ENCODE measurements around the gene CREBL2.

Gene CREBL2

GRCh38 chr12:12693111-12693671 is 81.5 kb downstream of the CREBL2 start:
- no peak for DNase-seq (ENCODE audit: low read depth)
- TF ChIP-seq, protein P1, sequence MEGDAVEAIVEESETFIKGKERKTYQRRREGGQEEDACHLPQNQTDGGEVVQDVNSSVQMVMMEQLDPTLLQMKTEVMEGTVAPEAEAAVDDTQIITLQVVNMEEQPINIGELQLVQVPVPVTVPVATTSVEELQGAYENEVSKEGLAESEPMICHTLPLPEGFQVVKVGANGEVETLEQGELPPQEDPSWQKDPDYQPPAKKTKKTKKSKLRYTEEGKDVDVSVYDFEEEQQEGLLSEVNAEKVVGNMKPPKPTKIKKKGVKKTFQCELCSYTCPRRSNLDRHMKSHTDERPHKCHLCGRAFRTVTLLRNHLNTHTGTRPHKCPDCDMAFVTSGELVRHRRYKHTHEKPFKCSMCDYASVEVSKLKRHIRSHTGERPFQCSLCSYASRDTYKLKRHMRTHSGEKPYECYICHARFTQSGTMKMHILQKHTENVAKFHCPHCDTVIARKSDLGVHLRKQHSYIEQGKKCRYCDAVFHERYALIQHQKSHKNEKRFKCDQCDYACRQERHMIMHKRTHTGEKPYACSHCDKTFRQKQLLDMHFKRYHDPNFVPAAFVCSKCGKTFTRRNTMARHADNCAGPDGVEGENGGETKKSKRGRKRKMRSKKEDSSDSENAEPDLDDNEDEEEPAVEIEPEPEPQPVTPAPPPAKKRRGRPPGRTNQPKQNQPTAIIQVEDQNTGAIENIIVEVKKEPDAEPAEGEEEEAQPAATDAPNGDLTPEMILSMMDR (IDR thresholded peaks at IDR 0.05; ENCODE audit: control insufficient read depth, insufficient read depth, low read depth, low read length, missing control alignments): no peak
- no peak overlapping the region for H3K4me3 ChIP-seq (ENCODE audit: control insufficient read depth, low read depth, low read length)
